ENCODE data around the gene ELMO3.

GRCh38 chr16:67199808-67200198 is 872 bp downstream of the ELMO3 start:
- TF ChIP-seq ZNF837 (tag by site-specific recombination; IDR thresholded peaks at IDR 0.05) (no peak), CTCF (tag by site-specific recombination; IDR thresholded peaks at IDR 0.05) (no peak), ZNF449 (tag by site-specific recombination; IDR thresholded peaks at IDR 0.05) (no peak), ZNF785 (tag by site-specific recombination; IDR thresholded peaks at IDR 0.05) (no peak), ZNF132 (tag by site-specific recombination; IDR thresholded peaks at IDR 0.05; ENCODE audit: borderline replicate concordance) (no peak), ZNF324 (tag by site-specific recombination; IDR thresholded peaks at IDR 0.05) (no peak), ZNF416 (tag by site-specific recombination; IDR thresholded peaks at IDR 0.05) (no peak), ATF2 (tag by site-specific recombination; IDR thresholded peaks at IDR 0.05; ENCODE audit: low read depth) (no peak)
